ENCODE results near the gene ANK3.

ANK3 gene

DNA sequence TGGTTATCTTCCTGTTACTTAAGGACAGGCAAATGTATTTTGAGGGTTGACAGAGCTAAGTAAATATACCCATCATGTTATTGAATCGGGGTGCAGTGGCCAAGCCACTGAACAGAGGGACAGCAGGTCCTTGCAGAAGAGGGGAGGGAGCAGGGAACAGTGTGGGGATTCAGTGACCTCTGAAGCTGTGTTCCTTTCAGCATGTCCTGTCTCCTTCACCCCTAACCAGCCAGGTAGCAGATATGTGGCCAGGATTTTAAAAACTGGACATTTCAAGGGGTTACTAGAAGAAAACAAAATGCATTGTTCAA is 12.7 kb downstream of the ANK3 start:
- no peak for DNase-seq (ENCODE audit: low spot score)

DNA sequence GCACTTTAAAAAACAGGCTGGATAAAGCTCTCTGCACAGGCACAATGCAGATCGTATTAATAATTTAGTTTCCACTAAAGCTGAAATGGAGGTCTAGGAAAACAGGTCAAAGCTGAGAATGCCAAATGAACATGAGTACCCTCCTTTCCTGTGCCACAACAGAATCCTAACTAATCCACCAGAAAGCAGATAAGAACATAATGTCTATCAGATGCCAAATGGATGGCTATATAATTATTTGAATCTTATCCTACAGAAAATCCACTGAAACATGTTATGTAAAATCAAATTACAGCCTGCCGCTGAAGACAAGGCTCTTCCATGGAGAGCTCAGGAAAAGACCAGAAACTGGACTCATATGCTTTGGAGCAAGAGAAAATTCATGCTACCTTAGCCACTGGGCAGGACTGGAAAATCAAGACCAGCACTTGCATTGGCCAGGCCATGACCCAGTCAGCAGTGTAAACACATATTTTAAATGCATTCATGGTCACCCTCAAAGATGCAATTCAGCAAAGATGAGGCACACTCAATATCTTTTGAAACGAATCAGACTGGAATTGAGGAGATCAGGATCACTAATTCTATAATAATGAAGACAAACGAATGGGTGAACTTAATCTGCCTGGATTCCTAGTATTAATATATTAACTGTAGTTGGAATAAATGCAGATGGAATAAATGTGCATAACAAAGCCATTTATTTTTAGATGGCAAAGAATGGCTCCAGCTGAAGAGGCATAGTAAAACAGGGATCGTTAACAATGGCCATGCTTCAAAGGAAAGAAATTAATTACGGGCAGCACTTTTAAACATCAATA is 13.2 kb downstream of the ANK3 start:
- no peak for DNase-seq (ENCODE audit: low spot score)

GRCh38 chr10:60375293-60376004 is 14.2 kb downstream of the ANK3 start:
- DNase-seq (ENCODE audit: low spot score), result no peak

GRCh38 chr10:60374836-60375235 is 14.8 kb downstream of the ANK3 start:
- no peak for DNase-seq (ENCODE audit: low spot score)

- DNase-seq (ENCODE audit: low spot score), result no peak
Observed at GRCh38 chr10:60372436-60372835, 17.2 kb downstream of the ANK3 start.

GRCh38 chr10:60369547-60369930 is 20.1 kb downstream of the ANK3 start:
- DNase-seq (ENCODE audit: low spot score), result no peak

DNA sequence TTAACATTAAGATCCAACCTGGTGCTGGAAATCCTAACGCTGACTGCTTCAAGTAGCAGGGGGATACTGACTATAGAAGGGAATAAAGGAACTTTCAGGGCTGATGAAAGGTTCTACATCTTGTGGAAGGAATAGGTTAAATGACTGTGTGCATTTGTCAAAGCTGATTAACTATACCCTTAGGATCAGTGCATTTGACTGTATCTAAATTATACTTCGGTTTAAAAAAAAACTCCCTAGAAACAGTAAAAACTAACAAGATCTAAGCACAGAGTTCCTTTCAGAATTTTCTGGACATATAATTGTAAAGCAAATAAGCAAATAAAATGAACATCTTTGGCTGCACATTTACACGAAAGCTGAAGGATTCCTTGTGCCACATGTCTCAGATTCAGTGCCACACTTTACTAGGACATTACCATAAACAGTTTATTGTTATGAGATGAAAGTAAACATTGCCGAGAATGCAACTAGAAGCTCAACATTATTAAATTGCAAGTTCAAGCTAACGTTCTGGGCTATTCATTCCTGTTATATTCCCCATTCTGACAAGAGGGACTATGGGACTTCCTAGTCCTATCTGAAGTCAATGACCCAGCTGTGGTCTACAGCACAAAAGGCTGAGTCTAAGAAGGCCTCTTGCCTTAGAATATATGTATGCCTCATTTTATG is 20.7 kb downstream of the ANK3 start:
- no peak for DNase-seq (ENCODE audit: low spot score)

DNA sequence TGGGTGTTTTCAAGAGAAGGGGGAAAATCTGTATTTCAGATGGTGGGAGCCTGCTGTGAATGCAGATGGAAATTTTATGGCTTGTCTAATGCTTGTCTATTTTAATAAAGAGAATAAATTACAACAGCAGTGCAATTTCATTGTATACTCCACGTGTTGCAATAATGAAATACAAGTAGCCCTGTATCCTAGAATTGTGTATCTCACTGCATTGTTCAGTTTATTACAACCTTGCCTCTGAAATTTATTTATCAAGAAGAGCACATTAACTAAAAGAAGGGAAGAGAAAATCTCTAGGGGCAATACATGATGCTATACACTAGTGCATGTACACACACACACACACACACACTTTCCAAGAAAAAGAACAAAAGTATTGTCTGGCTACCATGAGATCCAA is 21.8 kb downstream of the ANK3 start:
- DNase-seq (ENCODE audit: low spot score), result no peak

GRCh38 chr10:60367431-60367830 is 22.2 kb downstream of the ANK3 start:
- DNase-seq (ENCODE audit: low spot score), result no peak

DNA sequence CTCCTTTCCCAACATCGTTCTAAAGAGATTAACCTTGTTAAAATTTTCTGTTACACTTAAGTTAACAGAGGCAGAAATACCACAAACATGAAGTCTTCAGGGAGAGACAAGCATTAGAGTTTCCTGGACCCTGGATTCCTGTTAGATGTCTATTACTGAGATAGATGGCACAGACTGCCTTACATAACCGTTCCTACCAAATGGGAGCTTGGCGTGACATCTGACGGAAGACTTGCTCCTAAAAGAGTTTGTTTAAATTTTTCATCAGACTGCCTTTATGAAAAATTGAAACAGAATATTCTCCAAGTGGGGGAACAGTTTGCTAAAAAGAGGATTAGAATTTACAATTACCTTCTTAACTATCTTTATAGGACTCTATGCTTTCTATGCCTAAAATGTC is 22.7 kb downstream of the ANK3 start:
- DNase-seq (ENCODE audit: low spot score), result no peak

DNA sequence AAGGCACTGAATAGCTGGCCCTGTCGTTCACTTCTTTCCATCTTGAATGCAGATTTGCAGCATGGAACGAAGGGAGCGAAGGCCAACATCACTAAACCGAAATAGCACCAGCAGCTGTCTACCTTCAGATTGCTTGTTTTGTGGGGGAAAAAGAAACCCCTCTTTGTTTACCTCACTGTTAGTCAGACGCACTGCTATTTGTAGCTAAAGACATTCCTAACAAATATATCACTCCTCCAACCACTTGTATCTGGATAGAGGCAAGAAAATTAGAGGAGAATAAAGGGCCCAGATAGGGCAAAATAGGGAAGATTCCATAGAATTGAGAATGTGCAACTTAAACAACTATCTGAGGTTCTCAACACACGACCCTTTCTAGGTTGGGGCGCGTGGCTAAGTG is 26.5 kb downstream of the ANK3 start:
- DNase-seq (ENCODE audit: low spot score), result no peak

DNA sequence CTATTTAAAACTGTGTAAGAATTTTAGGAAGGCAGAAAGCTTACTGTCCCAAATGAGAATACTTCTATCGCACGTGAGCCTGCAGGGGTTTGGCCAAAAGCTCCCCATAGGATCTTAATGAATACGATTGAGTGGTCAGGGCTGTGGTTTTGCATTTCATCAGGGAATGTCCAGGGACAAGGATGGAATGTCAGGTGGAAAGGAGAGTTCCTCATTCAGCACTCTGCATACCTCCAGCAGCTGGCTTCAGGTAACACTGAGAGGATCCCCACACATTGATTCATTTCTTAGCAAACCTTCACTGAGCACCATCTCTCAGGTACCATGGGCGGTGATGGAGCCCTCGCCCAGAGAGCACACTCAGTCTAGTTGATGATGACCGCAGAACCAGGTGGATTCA is 27.2 kb downstream of the ANK3 start:
- no peak for DNase-seq (ENCODE audit: low spot score)

DNA sequence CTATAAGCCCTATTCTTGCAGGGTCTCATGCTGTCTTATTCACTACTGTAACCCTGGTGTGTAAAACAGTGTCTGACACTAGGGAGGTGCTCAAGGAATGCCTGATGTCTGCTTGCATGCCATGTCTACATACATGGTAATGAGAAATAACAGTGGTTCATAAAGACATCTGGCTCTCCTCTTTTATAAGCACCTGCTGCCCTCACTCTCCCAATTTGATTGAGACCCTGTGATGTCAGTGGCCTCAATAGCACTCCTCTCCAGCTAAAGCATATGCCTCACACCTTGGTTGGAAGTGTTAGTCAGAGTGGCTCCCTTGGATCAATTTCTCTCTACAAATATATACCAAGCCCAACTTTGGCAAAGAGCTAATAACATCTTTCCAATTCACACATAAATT is 30.6 kb downstream of the ANK3 start:
- no peak for DNase-seq (ENCODE audit: low spot score)

DNA sequence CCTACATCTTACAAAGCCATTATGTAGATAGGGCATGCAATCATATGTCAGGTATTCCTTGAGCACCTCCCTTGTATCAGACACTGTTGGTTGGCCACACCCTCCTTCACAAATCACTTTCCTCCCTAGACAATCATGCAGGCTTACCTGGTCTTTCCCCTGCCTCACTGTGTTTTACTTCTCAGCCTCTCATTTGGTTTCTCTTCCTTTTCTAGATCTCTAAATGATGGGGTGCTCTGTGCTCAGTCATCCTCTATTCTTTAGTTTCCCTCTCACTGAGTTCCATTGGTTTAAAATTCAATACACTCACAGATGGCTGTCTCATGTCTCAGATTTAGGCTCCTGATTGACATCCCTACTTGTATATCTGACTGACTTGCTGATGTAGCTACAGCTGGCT is 31.4 kb downstream of the ANK3 start:
- no peak for DNase-seq (ENCODE audit: low spot score)

DNA sequence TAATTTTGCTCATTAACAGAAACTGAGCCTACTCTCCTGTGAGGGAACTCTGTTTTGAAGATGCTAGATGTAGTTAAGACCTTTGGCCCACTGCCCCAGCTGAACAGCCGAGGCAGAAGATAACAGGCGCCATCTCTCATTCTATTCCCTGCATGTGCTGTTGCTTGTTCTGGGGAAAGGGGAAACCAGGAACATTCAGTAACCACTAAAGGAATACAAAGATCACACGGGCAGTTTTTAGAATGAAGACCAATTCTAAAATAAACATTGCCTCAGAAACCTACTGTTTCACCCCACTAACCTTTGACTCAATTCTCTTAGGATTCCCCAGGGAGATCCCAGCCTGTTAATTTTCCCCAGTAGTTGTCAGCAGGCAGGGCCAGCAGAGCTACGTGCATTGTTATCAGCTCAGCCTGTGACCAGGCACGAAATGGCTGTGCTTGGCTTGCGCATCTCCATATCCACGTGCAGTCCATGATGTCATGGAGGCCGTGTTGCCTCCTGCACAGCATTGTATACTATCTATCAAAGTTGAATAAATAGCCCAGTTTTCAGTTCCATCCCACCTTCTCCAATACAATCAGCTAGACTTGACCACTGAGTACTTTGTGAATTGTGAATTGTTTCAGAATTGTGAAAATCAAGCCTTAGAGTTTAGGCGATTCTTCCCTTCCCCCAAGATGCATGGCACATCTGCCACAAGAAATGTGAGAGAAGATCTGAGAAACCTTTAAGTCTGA is 36.0 kb downstream of the ANK3 start:
- DNase-seq (ENCODE audit: low spot score), result no peak

- DNase-seq (ENCODE audit: low spot score), result no peak
Observed at GRCh38 chr10:60352105-60352504, 37.6 kb downstream of the ANK3 start.

- DNase-seq (ENCODE audit: low spot score), result no peak
Observed at GRCh38 chr10:60351191-60351853, 38.4 kb downstream of the ANK3 start.

DNA sequence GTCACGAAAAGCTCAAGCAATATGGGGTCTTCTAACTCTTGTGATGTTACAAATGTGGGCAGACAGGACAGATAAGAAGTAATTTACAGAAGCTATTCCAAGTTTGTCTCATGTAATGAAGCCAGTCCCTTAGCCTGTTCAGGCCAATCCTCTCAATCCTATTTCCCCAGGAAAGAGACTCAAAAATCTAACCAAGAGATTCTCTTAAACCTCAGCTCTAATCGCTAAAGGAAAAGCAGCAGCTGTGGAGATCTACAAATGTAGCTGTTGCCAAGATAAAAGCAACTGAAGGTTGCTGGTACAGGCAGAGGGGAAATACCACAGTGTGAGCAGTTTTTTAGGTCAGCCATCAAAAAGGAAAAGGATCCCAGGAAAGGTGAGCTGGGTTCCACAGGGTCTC is 39.3 kb downstream of the ANK3 start:
- no peak for DNase-seq (ENCODE audit: low spot score)

DNA sequence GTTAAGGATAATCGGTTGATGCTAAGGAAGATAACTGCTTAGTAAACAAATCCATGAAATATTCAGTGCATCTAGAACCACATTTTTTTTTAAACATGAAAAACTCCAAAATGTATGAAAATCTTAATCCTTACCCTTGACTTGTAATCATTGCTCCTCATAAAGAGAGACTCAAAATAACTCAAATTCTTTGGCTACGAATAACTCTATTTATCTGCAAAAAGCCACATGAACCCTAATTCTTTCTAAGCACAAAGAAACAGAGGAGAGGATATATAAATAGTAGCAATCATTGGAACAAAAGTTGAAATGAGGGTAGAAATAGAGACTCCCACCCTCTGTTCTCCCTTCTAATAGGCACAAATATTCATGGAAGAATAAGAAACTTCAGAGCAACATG is 40.2 kb downstream of the ANK3 start:
- DNase-seq (ENCODE audit: low spot score), result no peak

GRCh38 chr10:60348982-60349381 is 40.7 kb downstream of the ANK3 start:
- no peak for DNase-seq (ENCODE audit: low spot score)

- DNase-seq (ENCODE audit: low spot score), result no peak
Observed at GRCh38 chr10:60347270-60347669, 42.4 kb downstream of the ANK3 start.

DNA sequence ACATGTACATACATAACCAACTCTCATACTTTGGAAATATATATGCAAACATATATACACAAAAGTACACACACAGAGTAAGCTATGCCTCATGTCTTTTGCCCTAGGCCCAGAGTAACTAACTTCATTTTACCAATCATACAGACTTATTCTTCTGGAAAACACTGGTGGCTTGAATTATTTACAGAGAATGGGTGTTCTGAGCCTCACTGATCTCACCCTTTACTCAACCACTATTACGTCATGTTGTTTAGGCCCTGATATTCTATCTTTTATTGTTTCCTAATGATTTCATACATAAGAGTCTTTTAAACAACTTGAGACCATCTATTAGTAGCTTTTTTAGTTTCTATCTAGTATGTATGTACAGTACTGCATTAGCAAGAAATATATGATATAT is 43.0 kb downstream of the ANK3 start:
- DNase-seq (ENCODE audit: low spot score), result no peak

Data from COLO829 (cell line).